ENCODE measurements around the gene LEPROT.
"Not testable (repeated sequence)": the region's sequence is repeated elsewhere in the genome, so short reads cannot be mapped to it uniquely, and the experiment has no call there.

Gene LEPROT

GRCh38 chr1:65378247-65378946 is 42.1 kb upstream of the LEPROT start:
- WGBS: 80% methylated on average over 1 of the region's 2 CpGs
- no peak overlapping the region for H3K23ac ChIP-seq (ENCODE audit: low read length in 2 of 2)
- H2BK120ac ChIP-seq (ENCODE audit: low read depth, low read length): no peak overlapping the region
- H3K27ac ChIP-seq (ENCODE audit: low read length, poor library complexity, severe bottlenecking): no peak overlapping the region
- DNase-seq: no peak
- no peak overlapping the region for H2BK12ac ChIP-seq (ENCODE audit: low read length in 2 of 2)
- no peak overlapping the region for H4K91ac ChIP-seq (ENCODE audit: low read length)
- H3K4me1 ChIP-seq (ENCODE audit: control insufficient read depth, insufficient read depth, low read depth, low read length): no peaks in the 10 kb centered on the region
- no peak overlapping the region for H2BK15ac ChIP-seq (ENCODE audit: low read depth, poor library complexity, severe bottlenecking)
- H4K8ac ChIP-seq (ENCODE audit: low read length): no peak overlapping the region
- H3K9ac ChIP-seq (ENCODE audit: low read length): no peak overlapping the region
- no peak overlapping the region for H2BK5ac ChIP-seq (ENCODE audit: low read depth, low read length, poor library complexity, severe bottlenecking)
- H3K9me3 ChIP-seq (ENCODE audit: control insufficient read depth, low read length): no peaks in the 10 kb centered on the region
- H2AK5ac ChIP-seq (ENCODE audit: low read length, severe bottlenecking): no peak overlapping the region
- no peaks in the 10 kb centered on the region for H3K36me3 ChIP-seq (ENCODE audit: control insufficient read depth in 1 of 2, insufficient read depth in 2 of 2, low read depth in 1 of 2, low read length in 2 of 2)
- H3K4ac ChIP-seq (ENCODE audit: low read depth in 1 of 2, low read length in 2 of 2): no peak overlapping the region
- H3K4me2 ChIP-seq (ENCODE audit: low read length, poor library complexity, severe bottlenecking): no peak overlapping the region
- no peak overlapping the region for H3K18ac ChIP-seq (ENCODE audit: low read depth in 1 of 2, low read length in 2 of 2)
- no peak overlapping the region for H2AFZ ChIP-seq (ENCODE audit: low read depth, low read length)
- no peaks in the 10 kb centered on the region for H3K27me3 ChIP-seq (ENCODE audit: control insufficient read depth in 1 of 2, insufficient read depth in 1 of 2, low read length in 2 of 2)
- no peak overlapping the region for H3K4me3 ChIP-seq (ENCODE audit: insufficient read depth in 1 of 2, low read depth in 1 of 2, low read length in 2 of 2)
- H3K79me1 ChIP-seq (replicated peaks; ENCODE audit: low read length, poor library complexity, severe bottlenecking): no peaks in the 10 kb centered on the region
- no peak overlapping the region for H3K14ac ChIP-seq (ENCODE audit: low read length in 2 of 2)

DNA sequence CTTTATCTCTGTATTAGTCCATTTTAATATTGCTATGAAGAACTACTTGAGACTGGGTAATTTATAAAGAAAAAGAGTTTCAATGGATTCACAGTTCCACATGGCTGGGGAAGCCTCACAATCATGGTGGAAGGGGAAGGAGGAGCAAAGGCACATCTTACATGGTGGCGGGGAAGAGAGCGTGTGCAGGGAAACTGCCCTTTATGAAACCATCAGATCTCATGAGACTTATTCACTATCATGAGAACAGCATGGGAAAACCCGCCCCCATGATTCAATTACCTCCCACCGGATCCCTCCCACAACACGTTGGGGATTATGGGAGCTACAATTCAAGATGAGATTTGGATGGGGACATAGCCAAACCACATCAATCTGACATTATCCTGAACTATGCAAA is 36.0 kb upstream of the LEPROT start:
- WGBS: no CpG with 5 or more reads among the region's 5 CpGs
- H3K4ac ChIP-seq (ENCODE audit: low read depth in 1 of 2, low read length in 2 of 2): not testable (repeated sequence)

DNA sequence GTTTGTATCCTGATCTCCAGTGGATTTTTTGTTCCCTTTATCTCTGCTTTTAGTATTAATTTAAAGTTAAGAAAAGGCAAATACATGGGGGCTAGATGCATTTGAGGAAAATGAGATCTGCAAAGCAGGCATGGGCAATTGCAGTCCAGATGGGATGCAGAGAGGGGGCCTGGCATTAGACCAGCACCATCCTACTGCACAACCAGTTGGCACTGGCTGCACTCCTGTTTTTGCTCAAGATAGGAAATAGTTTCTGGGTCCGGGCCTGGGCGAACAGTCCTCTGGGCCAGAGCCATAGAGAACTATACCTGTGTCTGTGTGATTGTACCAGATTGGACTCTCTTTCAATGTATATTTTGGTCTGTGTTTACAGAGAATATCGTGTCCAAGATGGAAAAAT is 34.0 kb upstream of the LEPROT start:
- no peak overlapping the region for H3K4me2 ChIP-seq (ENCODE audit: low read length, poor library complexity, severe bottlenecking)
- H3K27ac ChIP-seq (ENCODE audit: low read length, poor library complexity, severe bottlenecking): no peak overlapping the region
- H3K4me3 ChIP-seq (ENCODE audit: insufficient read depth in 1 of 2, low read depth in 1 of 2, low read length in 2 of 2): no peak overlapping the region
- 97% methylated on average over 3 of the region's 3 CpGs for WGBS
- H3K23ac ChIP-seq (ENCODE audit: low read length in 2 of 2): no peak overlapping the region
- no peak overlapping the region for H2BK5ac ChIP-seq (ENCODE audit: low read depth, low read length, poor library complexity, severe bottlenecking)
- no peak overlapping the region for H3K4ac ChIP-seq (ENCODE audit: low read depth in 1 of 2, low read length in 2 of 2)
- H2BK15ac ChIP-seq (ENCODE audit: low read depth, poor library complexity, severe bottlenecking): no peak overlapping the region
- no peaks in the 10 kb centered on the region for H3K79me1 ChIP-seq (replicated peaks; ENCODE audit: low read length, poor library complexity, severe bottlenecking)
- H4K91ac ChIP-seq (ENCODE audit: low read length): no peak overlapping the region
- H2AFZ ChIP-seq (ENCODE audit: low read depth, low read length): no peak overlapping the region
- no peak overlapping the region for H2AK5ac ChIP-seq (ENCODE audit: low read length, severe bottlenecking)
- no peaks in the 10 kb centered on the region for H3K4me1 ChIP-seq (ENCODE audit: control insufficient read depth, insufficient read depth, low read depth, low read length)
- no peak overlapping the region for H4K8ac ChIP-seq (ENCODE audit: low read length)
- no peak overlapping the region for H3K18ac ChIP-seq (ENCODE audit: low read depth in 1 of 2, low read length in 2 of 2)
- H3K36me3 ChIP-seq (ENCODE audit: control insufficient read depth in 1 of 2, insufficient read depth in 2 of 2, low read depth in 1 of 2, low read length in 2 of 2): peaks cover 0 to 7% of the 10 kb centered on the region in 2 experiments
- no peaks in the 10 kb centered on the region for H3K27me3 ChIP-seq (ENCODE audit: control insufficient read depth in 1 of 2, insufficient read depth in 1 of 2, low read length in 2 of 2)
- H2BK12ac ChIP-seq (ENCODE audit: low read length in 2 of 2): no peak overlapping the region
- no peaks in the 10 kb centered on the region for H3K9me3 ChIP-seq (ENCODE audit: control insufficient read depth, low read length)
- H3K14ac ChIP-seq (ENCODE audit: low read length in 2 of 2): no peak overlapping the region
- H3K9ac ChIP-seq (ENCODE audit: low read length): no peak overlapping the region
- H2BK120ac ChIP-seq (ENCODE audit: low read depth, low read length): no peak overlapping the region
- no peak for DNase-seq

More for the DNA sequence above, 36.0 kb upstream of the LEPROT start:
- H3K36me3 ChIP-seq (ENCODE audit: control insufficient read depth in 1 of 2, insufficient read depth in 2 of 2, low read depth in 1 of 2, low read length in 2 of 2); H3K9me3 ChIP-seq (ENCODE audit: control insufficient read depth, low read length); H3K9ac ChIP-seq (ENCODE audit: low read length); H2BK5ac ChIP-seq (ENCODE audit: low read depth, low read length, poor library complexity, severe bottlenecking); H2BK12ac ChIP-seq (ENCODE audit: low read length in 2 of 2); H3K23ac ChIP-seq (ENCODE audit: low read length in 2 of 2); H3K4me3 ChIP-seq (ENCODE audit: insufficient read depth in 1 of 2, low read depth in 1 of 2, low read length in 2 of 2); H2BK120ac ChIP-seq (ENCODE audit: low read depth, low read length); H2BK15ac ChIP-seq (ENCODE audit: low read depth, poor library complexity, severe bottlenecking); H2AK5ac ChIP-seq (ENCODE audit: low read length, severe bottlenecking); DNase-seq; H4K8ac ChIP-seq (ENCODE audit: low read length); H2AFZ ChIP-seq (ENCODE audit: low read depth, low read length); H3K79me1 ChIP-seq (replicated peaks; ENCODE audit: low read length, poor library complexity, severe bottlenecking); H3K4me1 ChIP-seq (ENCODE audit: control insufficient read depth, insufficient read depth, low read depth, low read length); H3K27me3 ChIP-seq (ENCODE audit: control insufficient read depth in 1 of 2, insufficient read depth in 1 of 2, low read length in 2 of 2); H3K27ac ChIP-seq (ENCODE audit: low read length, poor library complexity, severe bottlenecking); H3K18ac ChIP-seq (ENCODE audit: low read depth in 1 of 2, low read length in 2 of 2); H3K4me2 ChIP-seq (ENCODE audit: low read length, poor library complexity, severe bottlenecking); H3K14ac ChIP-seq (ENCODE audit: low read length in 2 of 2); H4K91ac ChIP-seq (ENCODE audit: low read length): not testable (repeated sequence)

- 89% methylated on average over 1 of the region's 2 CpGs for WGBS
- H3K4me1 ChIP-seq (ENCODE audit: control insufficient read depth, insufficient read depth, low read depth, low read length): no peaks in the 10 kb centered on the region
- H3K4ac ChIP-seq (ENCODE audit: low read depth in 1 of 2, low read length in 2 of 2): no peak overlapping the region
- no peak overlapping the region for H3K4me2 ChIP-seq (ENCODE audit: low read length, poor library complexity, severe bottlenecking)
- H2BK120ac ChIP-seq (ENCODE audit: low read depth, low read length): no peak overlapping the region
- H2AK5ac ChIP-seq (ENCODE audit: low read length, severe bottlenecking): no peak overlapping the region
- H2BK12ac ChIP-seq (ENCODE audit: low read length in 2 of 2): no peak overlapping the region
- no peak overlapping the region for H3K4me3 ChIP-seq (ENCODE audit: insufficient read depth in 1 of 2, low read depth in 1 of 2, low read length in 2 of 2)
- no peaks in the 10 kb centered on the region for H3K79me1 ChIP-seq (replicated peaks; ENCODE audit: low read length, poor library complexity, severe bottlenecking)
- no peak overlapping the region for H4K91ac ChIP-seq (ENCODE audit: low read length)
- H3K36me3 ChIP-seq (ENCODE audit: control insufficient read depth in 1 of 2, insufficient read depth in 2 of 2, low read depth in 1 of 2, low read length in 2 of 2): peaks cover 0 to 7% of the 10 kb centered on the region in 2 experiments
- no peak overlapping the region for H3K14ac ChIP-seq (ENCODE audit: low read length in 2 of 2)
- H3K27me3 ChIP-seq (ENCODE audit: control insufficient read depth in 1 of 2, insufficient read depth in 1 of 2, low read length in 2 of 2): no peaks in the 10 kb centered on the region
- no peak overlapping the region for H2BK5ac ChIP-seq (ENCODE audit: low read depth, low read length, poor library complexity, severe bottlenecking)
- H3K18ac ChIP-seq (ENCODE audit: low read depth in 1 of 2, low read length in 2 of 2): no peak overlapping the region
- H2BK15ac ChIP-seq (ENCODE audit: low read depth, poor library complexity, severe bottlenecking): no peak overlapping the region
- H3K9ac ChIP-seq (ENCODE audit: low read length): no peak overlapping the region
- H3K23ac ChIP-seq (ENCODE audit: low read length in 2 of 2): no peak overlapping the region
- H4K8ac ChIP-seq (ENCODE audit: low read length): no peak overlapping the region
- peak overlapping the region; percentile 12 for H3K27ac ChIP-seq (ENCODE audit: low read length, poor library complexity, severe bottlenecking)
- no peak overlapping the region for H2AFZ ChIP-seq (ENCODE audit: low read depth, low read length)
- H3K9me3 ChIP-seq (ENCODE audit: control insufficient read depth, low read length): no peaks in the 10 kb centered on the region
- no peak for DNase-seq
These were observed 32.6 kb upstream of the LEPROT start for GRCh38 chr1:65387821-65388220.
